ENCODE measurements around the gene TECPR1. TPM values are rescaled to one million over a fixed set of nuclear protein-coding genes. Genes with fewer than 3 reads are reported as not detected.
A peak's percentile ranks its signal among the peaks of the same experiment; 100 is the strongest.
"Not testable (repeated sequence)": the region's sequence is repeated elsewhere in the genome, so short reads cannot be mapped to it uniquely, and the experiment has no call there.

Gene TECPR1
- polyA plus RNA-seq, 4 donors, result 9.2 to 20.6 (median 12.7) TPM

- H3K27ac ChIP-seq (ENCODE audit: low read depth in 1 of 3, low read length in 2 of 3), result no peak overlapping the region
- H3K9me3 ChIP-seq (ENCODE audit: control insufficient read depth in 2 of 2, insufficient read depth in 1 of 2, low read depth in 1 of 2, low read length in 1 of 2), result no peaks in the 10 kb centered on the region
- H3K4me1 ChIP-seq (ENCODE audit: control insufficient read depth in 3 of 3, insufficient read depth in 2 of 3, low read depth in 1 of 3, low read length in 2 of 3), result no peaks in the 10 kb centered on the region
- H3K27me3 ChIP-seq (ENCODE audit: control insufficient read depth in 3 of 3, insufficient read depth in 3 of 3, low read length in 3 of 3), result no peaks in the 10 kb centered on the region
- DNase-seq, result no peak
- no peak overlapping the region for H3K4me3 ChIP-seq (ENCODE audit: low read depth in 1 of 3, low read length in 3 of 3)
- peaks cover 7 to 54% (median 10%) of the 10 kb centered on the region in 3 donors for H3K36me3 ChIP-seq (ENCODE audit: control insufficient read depth in 3 of 3, insufficient read depth in 2 of 3, low read depth in 1 of 3, low read length in 3 of 3)
- FAIRE-seq, result no peak
- WGBS, 3 donors, result 90 to 97% (median 93%) methylated on average over 17 to 21 of the region's 21 CpGs
These were observed 27.9 kb downstream of the TECPR1 start for GRCh38 chr7:98223898-98224700.

GRCh38 chr7:98223351-98223897, 28.6 kb downstream of the TECPR1 start:
- no peaks in the 10 kb centered on the region for H3K4me1 ChIP-seq (ENCODE audit: control insufficient read depth in 3 of 3, insufficient read depth in 2 of 3, low read depth in 1 of 3, low read length in 2 of 3)
- 82 to 88% (median 85%) methylated on average over 14 to 15 of the region's 15 CpGs for WGBS, 3 donors
- no peaks in the 10 kb centered on the region for H3K27me3 ChIP-seq (ENCODE audit: control insufficient read depth in 3 of 3, insufficient read depth in 3 of 3, low read length in 3 of 3)
- H3K36me3 ChIP-seq (ENCODE audit: control insufficient read depth in 3 of 3, insufficient read depth in 2 of 3, low read depth in 1 of 3, low read length in 3 of 3), result peaks cover 7 to 47% (median 7%) of the 10 kb centered on the region in 3 donors
- H3K9me3 ChIP-seq (ENCODE audit: control insufficient read depth in 2 of 2, insufficient read depth in 1 of 2, low read depth in 1 of 2, low read length in 1 of 2), result no peaks in the 10 kb centered on the region
- no peak overlapping the region for H3K27ac ChIP-seq (ENCODE audit: low read depth in 1 of 3, low read length in 2 of 3)
- no peak for DNase-seq
- FAIRE-seq, result no peak
- H3K4me3 ChIP-seq (ENCODE audit: low read depth in 1 of 3, low read length in 3 of 3), result no peak overlapping the region

- Histone ChIP-seq H3K4me3 (ENCODE audit: low read depth in 1 of 3, low read length in 3 of 3) (no peak overlapping the region), H3K9me3 (ENCODE audit: control insufficient read depth in 2 of 2, insufficient read depth in 1 of 2, low read depth in 1 of 2, low read length in 1 of 2) (no peaks in the 10 kb centered on the region), H3K4me1 (ENCODE audit: control insufficient read depth in 3 of 3, insufficient read depth in 2 of 3, low read depth in 1 of 3, low read length in 2 of 3) (no peaks in the 10 kb centered on the region), H3K36me3 (ENCODE audit: control insufficient read depth in 3 of 3, insufficient read depth in 2 of 3, low read depth in 1 of 3, low read length in 3 of 3) (peaks cover 5 to 40% (median 7%) of the 10 kb centered on the region in 3 donors), H3K27me3 (ENCODE audit: control insufficient read depth in 3 of 3, insufficient read depth in 3 of 3, low read length in 3 of 3) (no peaks in the 10 kb centered on the region), H3K27ac (ENCODE audit: low read depth in 1 of 3, low read length in 2 of 3) (no peak overlapping the region)
- no peak for DNase-seq
- no peak for FAIRE-seq
- WGBS, 3 donors, result 93 to 98% (median 94%) methylated on average over 30 of the region's 30 CpGs
These were observed 29.4 kb downstream of the TECPR1 start for GRCh38 chr7:98222533-98223195.

- Histone ChIP-seq H3K9me3 (ENCODE audit: control insufficient read depth in 2 of 2, insufficient read depth in 1 of 2, low read depth in 1 of 2, low read length in 1 of 2) (no peaks in the 10 kb centered on the region), H3K4me3 (ENCODE audit: low read depth in 1 of 3, low read length in 3 of 3) (no peak overlapping the region), H3K4me1 (ENCODE audit: control insufficient read depth in 3 of 3, insufficient read depth in 2 of 3, low read depth in 1 of 3, low read length in 2 of 3) (no peaks in the 10 kb centered on the region), H3K36me3 (ENCODE audit: control insufficient read depth in 3 of 3, insufficient read depth in 2 of 3, low read depth in 1 of 3, low read length in 3 of 3) (peaks cover 5 to 45% (median 10%) of the 10 kb centered on the region in 3 donors), H3K27ac (ENCODE audit: low read depth in 1 of 3, low read length in 2 of 3) (no peak overlapping the region), H3K27me3 (ENCODE audit: control insufficient read depth in 3 of 3, insufficient read depth in 3 of 3, low read length in 3 of 3) (no peaks in the 10 kb centered on the region)
- WGBS, 3 donors, result 95 to 96% (median 96%) methylated on average over 29 to 34 of the region's 34 CpGs
- no peak for DNase-seq
- FAIRE-seq, result no peak
These were observed 30.2 kb downstream of the TECPR1 start for GRCh38 chr7:98221611-98222532.

GRCh38 chr7:98219382-98219781, 32.6 kb downstream of the TECPR1 start:
- not testable (repeated sequence) for H3K4me1 ChIP-seq (ENCODE audit: control insufficient read depth in 3 of 3, insufficient read depth in 2 of 3, low read depth in 1 of 3, low read length in 2 of 3); FAIRE-seq; H3K4me3 ChIP-seq (ENCODE audit: low read depth in 1 of 3, low read length in 3 of 3); H3K27me3 ChIP-seq (ENCODE audit: control insufficient read depth in 3 of 3, insufficient read depth in 3 of 3, low read length in 3 of 3); H3K27ac ChIP-seq (ENCODE audit: low read depth in 1 of 3, low read length in 2 of 3); H3K9me3 ChIP-seq (ENCODE audit: control insufficient read depth in 2 of 2, insufficient read depth in 1 of 2, low read depth in 1 of 2, low read length in 1 of 2); DNase-seq
- 91 to 97% (median 92%) methylated on average over 6 of the region's 6 CpGs for WGBS, 3 donors
- H3K36me3 ChIP-seq (ENCODE audit: control insufficient read depth in 3 of 3, insufficient read depth in 2 of 3, low read depth in 1 of 3, low read length in 3 of 3), result peaks cover 5 to 45% (median 10%) of the 10 kb centered on the region in 3 donors

GRCh38 chr7:98217623-98218582, 34.1 kb downstream of the TECPR1 start:
- no peaks in the 10 kb centered on the region for H3K9me3 ChIP-seq (ENCODE audit: control insufficient read depth in 2 of 2, insufficient read depth in 1 of 2, low read depth in 1 of 2, low read length in 1 of 2)
- peaks cover 5 to 36% (median 10%) of the 10 kb centered on the region in 3 donors for H3K36me3 ChIP-seq (ENCODE audit: control insufficient read depth in 3 of 3, insufficient read depth in 2 of 3, low read depth in 1 of 3, low read length in 3 of 3)
- H3K4me1 ChIP-seq (ENCODE audit: control insufficient read depth in 3 of 3, insufficient read depth in 2 of 3, low read depth in 1 of 3, low read length in 2 of 3), result no peaks in the 10 kb centered on the region
- FAIRE-seq (no peak), DNase-seq (peak; percentile 33 to 37)
- no peak overlapping the region for H3K4me3 ChIP-seq (ENCODE audit: low read depth in 1 of 3, low read length in 3 of 3)
- no peak overlapping the region for H3K27ac ChIP-seq (ENCODE audit: low read depth in 1 of 3, low read length in 2 of 3)
- no peaks in the 10 kb centered on the region for H3K27me3 ChIP-seq (ENCODE audit: control insufficient read depth in 3 of 3, insufficient read depth in 3 of 3, low read length in 3 of 3)
- 51 to 67% (median 52%) methylated on average over 34 to 41 of the region's 41 CpGs for WGBS, 3 donors

GRCh38 chr7:98216941-98217622, 35.0 kb downstream of the TECPR1 start:
- FAIRE-seq (no peak), DNase-seq (no peak)
- H3K4me1 ChIP-seq (ENCODE audit: control insufficient read depth in 3 of 3, insufficient read depth in 2 of 3, low read depth in 1 of 3, low read length in 2 of 3), result no peaks in the 10 kb centered on the region
- 87 to 89% (median 88%) methylated on average over 23 to 24 of the region's 24 CpGs for WGBS, 3 donors
- H3K9me3 ChIP-seq (ENCODE audit: control insufficient read depth in 2 of 2, insufficient read depth in 1 of 2, low read depth in 1 of 2, low read length in 1 of 2), result no peaks in the 10 kb centered on the region
- no peak overlapping the region for H3K4me3 ChIP-seq (ENCODE audit: low read depth in 1 of 3, low read length in 3 of 3)
- H3K27me3 ChIP-seq (ENCODE audit: control insufficient read depth in 3 of 3, insufficient read depth in 3 of 3, low read length in 3 of 3), result no peaks in the 10 kb centered on the region
- no peak overlapping the region for H3K27ac ChIP-seq (ENCODE audit: low read depth in 1 of 3, low read length in 2 of 3)
- H3K36me3 ChIP-seq (ENCODE audit: control insufficient read depth in 3 of 3, insufficient read depth in 2 of 3, low read depth in 1 of 3, low read length in 3 of 3), result peaks cover 5 to 29% (median 10%) of the 10 kb centered on the region in 3 donors
